OCI-LY7 (cell line): Measurements from ENCODE around the gene FGF2. TPM values are rescaled to one million over a fixed set of nuclear protein-coding genes. Genes with fewer than 3 reads are reported as not detected.

ENCODE experiments used
- BruUV-seq: library from RNA; stranded (reverse); fragments of 400-500 nt; replicated peaks from 2 replicates; lab custom pipeline; 2021; lab: Mats Ljungman, UMichigan
- CTCF ChIA-PET: fragments of 300-600 bp; sonication (Branson Sonifier 250); formaldehyde crosslinking; loops from one replicate; lab custom pipeline; 2022; ENCODE audit warnings: antibody characterized with exemption; ENCODE audit not compliant: unreplicated experiment; lab: Charles Lee
- POLR2A ChIA-PET: fragments of 300-600 bp; sonication (Branson Sonifier 250); formaldehyde crosslinking; loops from one replicate; lab custom pipeline; 2022; ENCODE audit warnings: antibody characterized with exemption; lab: Charles Lee
- DNase-seq: peaks from one replicate; pipeline ENCODE4 v3.0.0-alpha.2; 2015; ENCODE audit warnings: low spot score
- H2AFZ ChIP-seq: fragments of 200-600 bp; sonication (generic), shearing (Covaris generic); 2 replicates; pipeline ENCODE4 v1.6.1; 2014; ENCODE audit warnings: mild to moderate bottlenecking, antibody characterized with exemption, low read length, moderate library complexity
- H3K27ac ChIP-seq: fragments of 200-600 bp; sonication (generic); 2 replicates; pipeline ENCODE4 v1.5.1; 2014; ENCODE audit warnings: mixed run types, low read depth, mild to moderate bottlenecking, moderate library complexity, low read length, inconsistent platforms; ENCODE audit not compliant: poor library complexity, severe bottlenecking
- H3K36me3 ChIP-seq: fragments of 200-600 bp; sonication (generic); 2 replicates; pipeline ENCODE4 v1.6.1; 2014; ENCODE audit warnings: mild to moderate bottlenecking, antibody characterized with exemption, low read length, moderate library complexity, mixed read lengths; ENCODE audit not compliant: insufficient read depth
- H3K4me1 ChIP-seq: fragments of 200-600 bp; sonication (generic); 2 replicates; pipeline ENCODE4 v1.5.1; 2014; ENCODE audit warnings: mild to moderate bottlenecking, low read length; ENCODE audit not compliant: insufficient read depth, poor library complexity, severe bottlenecking
- H3K4me2 ChIP-seq: fragments of 200-600 bp; sonication (generic); 2 replicates; pipeline ENCODE4 v1.6.1; 2014; ENCODE audit warnings: mild to moderate bottlenecking, low read length
- H3K4me3 ChIP-seq: fragments of 200-600 bp; sonication (generic); 2 replicates; pipeline ENCODE4 v1.5.1; 2014; ENCODE audit warnings: mild to moderate bottlenecking, low read depth, low read length; ENCODE audit not compliant: poor library complexity, severe bottlenecking
- H3K79me2 ChIP-seq: fragments of 200-600 bp; sonication (generic); 2 replicates; pipeline ENCODE4 v1.6.1; 2016; ENCODE audit warnings: low read depth, mild to moderate bottlenecking, low read length, moderate library complexity, mixed read lengths; ENCODE audit not compliant: insufficient read depth
- H3K9me2 ChIP-seq: fragments of 200-600 bp; sonication (generic); 2 replicates; pipeline ENCODE4 v1.6.1; 2016; ENCODE audit warnings: mild to moderate bottlenecking, low read length, mixed read lengths; ENCODE audit not compliant: insufficient read depth
- H3K9me3 ChIP-seq: fragments of 200-600 bp; sonication (generic); 2 replicates; pipeline ENCODE4 v1.6.1; 2014; ENCODE audit warnings: mild to moderate bottlenecking, mixed run types, low read length, mixed read lengths
- H4K20me1 ChIP-seq: fragments of 200-600 bp; sonication (generic); 2 replicates; pipeline ENCODE4 v1.6.1; 2014; ENCODE audit warnings: mild to moderate bottlenecking, antibody characterized with exemption, low read length, moderate library complexity, mixed read lengths; ENCODE audit not compliant: insufficient read depth
- CTCF ChIP-seq: fragments of 200-600 bp; sonication (generic); conservative IDR thresholded peaks from 2 replicates; pipeline ENCODE4 v1.5.1; 2014; ENCODE audit warnings: mild to moderate bottlenecking, antibody characterized with exemption, low read length, moderate library complexity, mixed read lengths
- EZH2phosphoT487 ChIP-seq: fragments of 200-600 bp; sonication (generic); IDR thresholded peaks from 2 replicates; pipeline ENCODE4 v1.6.1; 2018; ENCODE audit warnings: low read depth, borderline replicate concordance, mild to moderate bottlenecking, mixed run types, antibody characterized with exemption, low read length, moderate library complexity, mixed read lengths
- intact Hi-C: fragments of 100-400 bp; cut with micrococcal nuclease; formaldehyde crosslinking; loops from one replicate; pipeline ENCODE4 v1.10.0; 2022; ENCODE audit not compliant: unreplicated experiment
- total RNA-seq, 2 experiments: library from RNA; depleted of rRNA in 1 of 2; stranded (reverse); fragments of >200 nt in 1 of 2; shearing (Covaris generic) in 1 of 2; gene quantifications; 2 replicates each; pipeline ENCODE4 v1.2.3, GENCODE V29; 2014 to 2022

The FGF2 gene
- total RNA-seq, 2 experiments from 2014 or later = 0.53 TPM; not detected in 1

GRCh38 chr4:122946142-122946541, 119.5 kb downstream of the FGF2 start:
- H3K4me2 ChIP-seq = no peak overlapping the region
- H3K27ac ChIP-seq = no peak overlapping the region
- H3K9me3 ChIP-seq = no peaks in the 10 kb centered on the region
- intact Hi-C loops = no loop called here
- POLR2A ChIA-PET = no interaction called here
- TF ChIP-seq EZH2phosphoT487 (no peak), CTCF (no peak)
- no TSS peak for BruUV-seq
- no peak overlapping the region for H2AFZ ChIP-seq
- no peak for DNase-seq
- CTCF ChIA-PET = no interaction called here
- H3K79me2 ChIP-seq = no peaks in the 10 kb centered on the region
- no peak overlapping the region for H3K4me3 ChIP-seq
- no peaks in the 10 kb centered on the region for H4K20me1 ChIP-seq
- no peaks in the 10 kb centered on the region for H3K9me2 ChIP-seq
- peaks cover 49% of the 10 kb centered on the region for H3K36me3 ChIP-seq
- H3K4me1 ChIP-seq = no peaks in the 10 kb centered on the region

Other genes with a start within 250 kb of the FGF2 start
- gene IL21, start 205.8 kb upstream of the FGF2 start, total RNA-seq (2014; rRNA removed; shearing (Covaris generic)) = not detected in 2 replicates
- gene IL21, start 205.8 kb upstream of the FGF2 start, total RNA-seq (2022) = not detected in 2 replicates
- gene BBS12, start 94.1 kb upstream of the FGF2 start, total RNA-seq (2014; rRNA removed; shearing (Covaris generic)) = 1.7 and 1.8 TPM in 2 replicates
- 1.9 and 3.2 TPM in 2 replicates for gene BBS12, start 94.1 kb upstream of the FGF2 start, total RNA-seq (2022)
- 15.9 and 19.7 TPM in 2 replicates for gene NUDT6, start 95.8 kb downstream of the FGF2 start, total RNA-seq (2014; rRNA removed; shearing (Covaris generic))
- 15.4 and 18.3 TPM in 2 replicates for gene NUDT6, start 95.8 kb downstream of the FGF2 start, total RNA-seq (2022)